H1 (cell line): ENCODE data around the gene NHLRC2. TPM values are rescaled to one million over a fixed set of nuclear protein-coding genes. Genes with fewer than 3 reads are reported as not detected.

ENCODE experiments used
- BCL11A ChIP-seq, 2 experiments: IDR thresholded peaks; one replicate each; pipeline ENCODE4 v1.6.1; 2011; ENCODE audit warnings: low read depth in 2 of 2, low read length in 2 of 2, mild to moderate bottlenecking in 2 of 2
- CBX8 ChIP-seq: fragments of 300-800, 300-1000 bp; sonication (generic); IDR thresholded peaks from 2 replicates; pipeline ENCODE4 v1.7.1; 2016; ENCODE audit warnings: low read depth, low read length, borderline replicate concordance
- TBP ChIP-seq: IDR thresholded peaks from 2 replicates; pipeline ENCODE4 v1.6.1; 2011; ENCODE audit warnings: low read depth, low read length, improper control_type of control experiment
- polyA plus RNA-seq, 7 experiments: library from polyadenylated mRNA; depleted of rRNA in 3 of 7; stranded (reverse) in 5 of 7; unstranded in 2 of 7; fragments of >200 nt in 5 of 7; fragments of 200-250 nt in 2 of 7; gene quantifications; 1 replicate in 5 of 7; 2 replicates in 1 of 7; 4 replicates in 1 of 7; pipeline versions ENCODE4 v1.2.1 to v1.2.3, GENCODE V29; 2011 to 2013; ENCODE audit warnings: missing spikeins in 2 of 7, mixed read lengths in 2 of 7
- total RNA-seq: library from RNA; stranded (reverse); fragmentation: NEBNext Ultra II Directional; extraction: Animal tissue kit (Norgen Biotek cat#: 25700); gene quantifications from 2 replicates; pipeline ENCODE4 v1.2.1, GENCODE V29; 2021
- TF ChIP-seq, protein P1 (sequence below): IDR thresholded peaks from 2 replicates; pipeline ENCODE4 v1.6.1; 2011; ENCODE audit warnings: low read length, improper control_type of control experiment
- TF ChIP-seq, protein P2 (sequence below): IDR thresholded peaks from 2 replicates; pipeline ENCODE4 v1.6.1; 2011; ENCODE audit warnings: low read depth, mild to moderate bottlenecking, low read length; ENCODE audit not compliant: insufficient read depth

The NHLRC2 gene
- total and polyA plus RNA-seq, 2 of the 8 experiments (the other 6 are each of a cell fraction or from before 2014, with no cell fraction given): 4.9 to 25.6 TPM

DNA sequence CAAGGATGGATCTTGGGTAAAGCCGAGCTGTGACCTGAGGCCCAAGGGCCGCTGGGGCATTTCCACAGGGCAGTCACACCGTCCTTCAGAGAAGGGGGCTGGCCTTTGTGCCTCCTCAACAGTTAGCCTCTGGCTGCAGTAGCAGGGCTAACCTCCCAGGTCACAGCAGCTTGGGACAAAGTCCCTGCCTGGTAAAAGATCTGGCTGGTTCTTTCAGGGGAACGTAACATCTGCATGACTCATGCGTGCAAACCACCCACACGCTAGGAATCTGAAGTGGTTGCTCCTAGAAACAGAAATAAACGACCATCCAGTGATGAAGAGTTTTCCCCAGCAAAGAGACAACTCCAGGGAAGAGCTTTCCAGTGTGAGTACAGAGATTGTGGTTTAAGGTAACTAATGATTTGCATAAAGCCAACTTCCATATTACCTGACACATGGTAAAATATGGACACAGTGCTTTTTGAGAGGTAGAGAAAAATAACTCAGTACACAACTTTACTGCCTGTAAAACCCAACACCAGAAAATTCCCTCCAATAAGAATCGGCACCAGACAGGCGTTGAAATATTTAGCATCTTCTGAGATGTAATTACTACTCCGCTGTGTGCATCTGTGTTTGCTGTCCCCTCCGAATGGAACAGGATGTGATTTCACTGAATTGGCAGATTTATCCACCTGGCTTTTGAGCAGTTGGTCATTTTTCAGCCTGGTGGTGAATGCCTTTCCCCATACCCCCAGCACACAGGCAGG is 104.3 kb downstream of the NHLRC2 start (continued):
- TF ChIP-seq, protein P1, sequence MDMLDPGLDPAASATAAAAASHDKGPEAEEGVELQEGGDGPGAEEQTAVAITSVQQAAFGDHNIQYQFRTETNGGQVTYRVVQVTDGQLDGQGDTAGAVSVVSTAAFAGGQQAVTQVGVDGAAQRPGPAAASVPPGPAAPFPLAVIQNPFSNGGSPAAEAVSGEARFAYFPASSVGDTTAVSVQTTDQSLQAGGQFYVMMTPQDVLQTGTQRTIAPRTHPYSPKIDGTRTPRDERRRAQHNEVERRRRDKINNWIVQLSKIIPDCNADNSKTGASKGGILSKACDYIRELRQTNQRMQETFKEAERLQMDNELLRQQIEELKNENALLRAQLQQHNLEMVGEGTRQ: no peak
- TF ChIP-seq CBX8 (no peak), TBP (no peak), BCL11A (IDR thresholded peaks at IDR 0.05; ENCODE audit: low read depth in 2 of 2, low read length in 2 of 2) (no peak)
- TF ChIP-seq, protein P2, sequence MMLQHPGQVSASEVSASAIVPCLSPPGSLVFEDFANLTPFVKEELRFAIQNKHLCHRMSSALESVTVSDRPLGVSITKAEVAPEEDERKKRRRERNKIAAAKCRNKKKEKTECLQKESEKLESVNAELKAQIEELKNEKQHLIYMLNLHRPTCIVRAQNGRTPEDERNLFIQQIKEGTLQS: no peak
